Measurements from ENCODE around the gene ECE1. TPM values are rescaled to one million over a fixed set of nuclear protein-coding genes. Genes with fewer than 3 reads are reported as not detected.

ECE1 gene
- total and polyA plus RNA-seq, 10 of the 15 experiments (the other 5 are each of a cell fraction or from before 2014, with no cell fraction given): 0.97 to 81.0 (median 37.0) TPM

DNA sequence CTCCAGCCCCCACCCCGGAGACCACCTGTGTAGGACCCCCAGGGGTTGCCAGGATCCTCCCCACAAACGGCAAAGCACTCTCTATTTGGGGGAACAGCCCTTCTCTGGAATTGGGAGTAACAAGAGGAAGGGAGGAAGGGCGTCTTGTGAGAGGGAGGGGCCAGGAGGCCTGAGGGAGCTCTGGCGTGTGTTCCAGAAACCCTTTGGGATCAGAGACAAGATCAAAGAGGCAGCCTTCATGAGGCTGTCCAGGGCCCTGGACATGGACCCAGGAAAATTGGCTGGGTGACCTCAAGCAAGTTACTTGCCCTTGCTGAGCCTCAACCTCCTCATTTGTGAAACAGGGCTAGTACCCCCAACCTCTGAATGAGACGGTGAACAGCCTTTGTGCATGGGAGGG lies 18.1 kb upstream of the ECE1 start:
- H3K4me1 ChIP-seq (ENCODE audit: control insufficient read depth, insufficient read depth, low read length): no peaks in the 10 kb centered on the region; the same call in 1 of the 2 replicates
- BruUV-seq (replicated peaks): no TSS peak
- POLR2A ChIA-PET: no interaction called here
- TF ChIP-seq, protein P1, sequence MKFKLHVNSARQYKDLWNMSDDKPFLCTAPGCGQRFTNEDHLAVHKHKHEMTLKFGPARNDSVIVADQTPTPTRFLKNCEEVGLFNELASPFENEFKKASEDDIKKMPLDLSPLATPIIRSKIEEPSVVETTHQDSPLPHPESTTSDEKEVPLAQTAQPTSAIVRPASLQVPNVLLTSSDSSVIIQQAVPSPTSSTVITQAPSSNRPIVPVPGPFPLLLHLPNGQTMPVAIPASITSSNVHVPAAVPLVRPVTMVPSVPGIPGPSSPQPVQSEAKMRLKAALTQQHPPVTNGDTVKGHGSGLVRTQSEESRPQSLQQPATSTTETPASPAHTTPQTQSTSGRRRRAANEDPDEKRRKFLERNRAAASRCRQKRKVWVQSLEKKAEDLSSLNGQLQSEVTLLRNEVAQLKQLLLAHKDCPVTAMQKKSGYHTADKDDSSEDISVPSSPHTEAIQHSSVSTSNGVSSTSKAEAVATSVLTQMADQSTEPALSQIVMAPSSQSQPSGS (IDR thresholded peaks at IDR 0.05; ENCODE audit: low read length): no peak
- TF ChIP-seq WRNIP1 (IDR thresholded peaks at IDR 0.05; ENCODE audit: borderline replicate concordance, low read depth, low read length): no peak
- TF ChIP-seq POLR2AphosphoS5 (IDR thresholded peaks at IDR 0.05; ENCODE audit: low read length): no peak
- no peak for TF ChIP-seq ZNF384 (IDR thresholded peaks at IDR 0.05; ENCODE audit: borderline replicate concordance, low read depth, low read length)
- TF ChIP-seq CHD2 (IDR thresholded peaks at IDR 0.05; ENCODE audit: borderline replicate concordance, low read depth, low read length): no peak
- TF ChIP-seq, protein P2, sequence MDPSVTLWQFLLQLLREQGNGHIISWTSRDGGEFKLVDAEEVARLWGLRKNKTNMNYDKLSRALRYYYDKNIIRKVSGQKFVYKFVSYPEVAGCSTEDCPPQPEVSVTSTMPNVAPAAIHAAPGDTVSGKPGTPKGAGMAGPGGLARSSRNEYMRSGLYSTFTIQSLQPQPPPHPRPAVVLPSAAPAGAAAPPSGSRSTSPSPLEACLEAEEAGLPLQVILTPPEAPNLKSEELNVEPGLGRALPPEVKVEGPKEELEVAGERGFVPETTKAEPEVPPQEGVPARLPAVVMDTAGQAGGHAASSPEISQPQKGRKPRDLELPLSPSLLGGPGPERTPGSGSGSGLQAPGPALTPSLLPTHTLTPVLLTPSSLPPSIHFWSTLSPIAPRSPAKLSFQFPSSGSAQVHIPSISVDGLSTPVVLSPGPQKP (IDR thresholded peaks at IDR 0.05; ENCODE audit: low read depth, low read length): no peak
- TF ChIP-seq, protein P3, sequence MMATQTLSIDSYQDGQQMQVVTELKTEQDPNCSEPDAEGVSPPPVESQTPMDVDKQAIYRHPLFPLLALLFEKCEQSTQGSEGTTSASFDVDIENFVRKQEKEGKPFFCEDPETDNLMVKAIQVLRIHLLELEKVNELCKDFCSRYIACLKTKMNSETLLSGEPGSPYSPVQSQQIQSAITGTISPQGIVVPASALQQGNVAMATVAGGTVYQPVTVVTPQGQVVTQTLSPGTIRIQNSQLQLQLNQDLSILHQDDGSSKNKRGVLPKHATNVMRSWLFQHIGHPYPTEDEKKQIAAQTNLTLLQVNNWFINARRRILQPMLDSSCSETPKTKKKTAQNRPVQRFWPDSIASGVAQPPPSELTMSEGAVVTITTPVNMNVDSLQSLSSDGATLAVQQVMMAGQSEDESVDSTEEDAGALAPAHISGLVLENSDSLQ (IDR thresholded peaks at IDR 0.05): no peak
- TF ChIP-seq, protein P4, sequence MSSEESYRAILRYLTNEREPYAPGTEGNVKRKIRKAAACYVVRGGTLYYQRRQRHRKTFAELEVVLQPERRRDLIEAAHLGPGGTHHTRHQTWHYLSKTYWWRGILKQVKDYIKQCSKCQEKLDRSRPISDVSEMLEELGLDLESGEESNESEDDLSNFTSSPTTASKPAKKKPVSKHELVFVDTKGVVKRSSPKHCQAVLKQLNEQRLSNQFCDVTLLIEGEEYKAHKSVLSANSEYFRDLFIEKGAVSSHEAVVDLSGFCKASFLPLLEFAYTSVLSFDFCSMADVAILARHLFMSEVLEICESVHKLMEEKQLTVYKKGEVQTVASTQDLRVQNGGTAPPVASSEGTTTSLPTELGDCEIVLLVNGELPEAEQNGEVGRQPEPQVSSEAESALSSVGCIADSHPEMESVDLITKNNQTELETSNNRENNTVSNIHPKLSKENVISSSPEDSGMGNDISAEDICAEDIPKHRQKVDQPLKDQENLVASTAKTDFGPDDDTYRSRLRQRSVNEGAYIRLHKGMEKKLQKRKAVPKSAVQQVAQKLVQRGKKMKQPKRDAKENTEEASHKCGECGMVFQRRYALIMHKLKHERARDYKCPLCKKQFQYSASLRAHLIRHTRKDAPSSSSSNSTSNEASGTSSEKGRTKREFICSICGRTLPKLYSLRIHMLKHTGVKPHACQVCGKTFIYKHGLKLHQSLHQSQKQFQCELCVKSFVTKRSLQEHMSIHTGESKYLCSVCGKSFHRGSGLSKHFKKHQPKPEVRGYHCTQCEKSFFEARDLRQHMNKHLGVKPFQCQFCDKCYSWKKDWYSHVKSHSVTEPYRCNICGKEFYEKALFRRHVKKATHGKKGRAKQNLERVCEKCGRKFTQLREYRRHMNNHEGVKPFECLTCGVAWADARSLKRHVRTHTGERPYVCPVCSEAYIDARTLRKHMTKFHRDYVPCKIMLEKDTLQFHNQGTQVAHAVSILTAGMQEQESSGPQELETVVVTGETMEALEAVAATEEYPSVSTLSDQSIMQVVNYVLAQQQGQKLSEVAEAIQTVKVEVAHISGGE (CRISPR knock-in tag; IDR thresholded peaks at IDR 0.05): no peak
- TF ChIP-seq, protein P5, sequence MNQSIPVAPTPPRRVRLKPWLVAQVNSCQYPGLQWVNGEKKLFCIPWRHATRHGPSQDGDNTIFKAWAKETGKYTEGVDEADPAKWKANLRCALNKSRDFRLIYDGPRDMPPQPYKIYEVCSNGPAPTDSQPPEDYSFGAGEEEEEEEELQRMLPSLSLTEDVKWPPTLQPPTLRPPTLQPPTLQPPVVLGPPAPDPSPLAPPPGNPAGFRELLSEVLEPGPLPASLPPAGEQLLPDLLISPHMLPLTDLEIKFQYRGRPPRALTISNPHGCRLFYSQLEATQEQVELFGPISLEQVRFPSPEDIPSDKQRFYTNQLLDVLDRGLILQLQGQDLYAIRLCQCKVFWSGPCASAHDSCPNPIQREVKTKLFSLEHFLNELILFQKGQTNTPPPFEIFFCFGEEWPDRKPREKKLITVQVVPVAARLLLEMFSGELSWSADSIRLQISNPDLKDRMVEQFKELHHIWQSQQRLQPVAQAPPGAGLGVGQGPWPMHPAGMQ (IDR thresholded peaks at IDR 0.05; ENCODE audit: borderline replicate concordance): no peak
- TF ChIP-seq ZNF274 (IDR thresholded peaks at IDR 0.05; ENCODE audit: insufficient read depth, insufficient read length): no peak
- TF ChIP-seq MEF2B (IDR thresholded peaks at IDR 0.05; ENCODE audit: partially characterized antibody, poor library complexity, severe bottlenecking): no peak
- TF ChIP-seq MYB (IDR thresholded peaks at IDR 0.05; ENCODE audit: borderline replicate concordance, low read depth, low read length): no peak
- TF ChIP-seq TCF12 (IDR thresholded peaks at IDR 0.05; ENCODE audit: low read depth, low read length): no peak
- TF ChIP-seq STAT1 (conservative IDR thresholded peaks at IDR 0.05): no peak

More for the DNA sequence above, 18.1 kb upstream of the ECE1 start:
- in situ Hi-C loops (cut with MboI): no loop called here
- RAD21 ChIA-PET (ENCODE audit: unreplicated experiment): no interaction called here
- H4K20me1 ChIP-seq (ENCODE audit: control insufficient read depth, insufficient read depth): peaks cover 4% of the 10 kb centered on the region; the same call in 1 of the 2 replicates
- H3K27me3 ChIP-seq (replicated peaks in 1 of 2; ENCODE audit: control insufficient read depth in 2 of 2, insufficient read depth in 2 of 2, low read length in 1 of 2): no peaks in the 10 kb centered on the region
- H3K4me2 ChIP-seq (ENCODE audit: control insufficient read depth, insufficient read depth): no peak overlapping the region
- H3K9me3 ChIP-seq (replicated peaks; ENCODE audit: control insufficient read depth, insufficient read depth, low read length): no peaks in the 10 kb centered on the region; the same call in 2 of the 3 replicates
- WGBS (ENCODE audit: insufficient coverage, insufficient replicate concordance, low lambda C conversion rate, missing lambda C conversion rate): 40% methylated on average over 5 of the region's 5 CpGs
- H3K27ac ChIP-seq (ENCODE audit: control insufficient read depth, insufficient read depth): no peak overlapping the region
- H3K9ac ChIP-seq (ENCODE audit: control insufficient read depth, insufficient read depth, low read length): no peak overlapping the region
- SMC1A ChIA-PET (ENCODE audit: uncharacterized antibody, unreplicated experiment): interaction anchor here (0.7 to 1.5 kb wide), 3 partner anchors 9 to 63 kb away, joined by 3 to 4 read pairs (median 4); no protein-coding TSS in a partner anchor
- H2AFZ ChIP-seq (ENCODE audit: control insufficient read depth, low read depth, low read length): no peak overlapping the region
- H3K4me3 ChIP-seq: no peak overlapping the region
- ATAC-seq: no peak
- peaks cover 0 to 2% of the 10 kb centered on the region in 2 experiments; a peak in 1 of 4 replicates for H3K36me3 ChIP-seq (ENCODE audit: control insufficient read depth in 2 of 2, insufficient read depth in 2 of 2, low read length in 1 of 2)
- intact Hi-C loops (cut with micrococcal nuclease; ENCODE audit: unreplicated experiment): no loop called here
- DNase-seq (ENCODE audit: low read depth, low spot score): no peak
- no peak for FAIRE-seq
- CTCF ChIA-PET: no interaction called here
- no peaks in the 10 kb centered on the region for H3K79me2 ChIP-seq (ENCODE audit: control insufficient read depth, insufficient read depth, low read length)

All from GM12878 (cell line).